ENCODE results near the gene SGMS1.
A peak's percentile ranks its signal among the peaks of the same experiment; 100 is the strongest.
"Not testable (repeated sequence)": the region's sequence is repeated elsewhere in the genome, so short reads cannot be mapped to it uniquely, and the experiment has no call there.

Gene SGMS1

GRCh38 chr10:50623663-50624412, at the start of gene SGMS1:
Gene SGMS1 (minus strand): TSS chr10:50623956. CDS start chr10:50344114, 279,842 bp downstream.
- H3K4me3 ChIP-seq (ENCODE audit: low read depth, low read length), result peak within 1 kb of the TSS; percentile 73
- no peak for TF ChIP-seq CTCF (IDR thresholded peaks at IDR 0.05; ENCODE audit: low read depth, low read length)

GRCh38 chr10:50672152-50672551, 48.4 kb upstream of the SGMS1 start:
- H3K4me3 ChIP-seq (ENCODE audit: low read depth, low read length), result not testable (repeated sequence)

GRCh38 chr10:50671645-50672044, 47.9 kb upstream of the SGMS1 start:
- not testable (repeated sequence) for H3K4me3 ChIP-seq (ENCODE audit: low read depth, low read length)

- not testable (repeated sequence) for H3K4me3 ChIP-seq (ENCODE audit: low read depth, low read length)
These were observed 46.2 kb upstream of the SGMS1 start for GRCh38 chr10:50669957-50670356.

- H3K4me3 ChIP-seq (ENCODE audit: low read depth, low read length), result not testable (repeated sequence)
These were observed 43.6 kb upstream of the SGMS1 start for GRCh38 chr10:50667353-50667752.

GRCh38 chr10:50662420-50662819, 38.7 kb upstream of the SGMS1 start:
- H3K4me3 ChIP-seq (ENCODE audit: low read depth, low read length), result not testable (repeated sequence)

DNA sequence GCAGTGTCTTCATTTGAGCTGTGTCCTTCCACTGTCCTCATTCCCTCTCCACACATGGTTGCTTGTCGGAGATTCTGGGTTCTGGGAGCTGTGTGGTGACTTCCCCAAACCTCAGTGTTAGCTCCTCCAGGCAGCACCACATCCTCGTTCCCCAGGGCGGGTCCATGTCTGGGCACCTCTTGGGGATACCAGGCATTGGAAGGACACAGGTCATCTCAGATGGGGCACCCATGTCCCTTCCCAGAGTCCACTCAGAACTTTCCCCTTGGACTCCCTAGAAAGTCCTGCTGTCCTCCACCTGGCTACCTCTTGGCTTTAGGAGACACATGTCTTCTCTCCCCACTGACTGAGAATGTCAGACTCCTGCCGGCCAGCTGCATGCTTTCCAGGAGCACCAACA, 37.8 kb upstream of the SGMS1 start:
- not testable (repeated sequence) for H3K4me3 ChIP-seq (ENCODE audit: low read depth, low read length)

DNA sequence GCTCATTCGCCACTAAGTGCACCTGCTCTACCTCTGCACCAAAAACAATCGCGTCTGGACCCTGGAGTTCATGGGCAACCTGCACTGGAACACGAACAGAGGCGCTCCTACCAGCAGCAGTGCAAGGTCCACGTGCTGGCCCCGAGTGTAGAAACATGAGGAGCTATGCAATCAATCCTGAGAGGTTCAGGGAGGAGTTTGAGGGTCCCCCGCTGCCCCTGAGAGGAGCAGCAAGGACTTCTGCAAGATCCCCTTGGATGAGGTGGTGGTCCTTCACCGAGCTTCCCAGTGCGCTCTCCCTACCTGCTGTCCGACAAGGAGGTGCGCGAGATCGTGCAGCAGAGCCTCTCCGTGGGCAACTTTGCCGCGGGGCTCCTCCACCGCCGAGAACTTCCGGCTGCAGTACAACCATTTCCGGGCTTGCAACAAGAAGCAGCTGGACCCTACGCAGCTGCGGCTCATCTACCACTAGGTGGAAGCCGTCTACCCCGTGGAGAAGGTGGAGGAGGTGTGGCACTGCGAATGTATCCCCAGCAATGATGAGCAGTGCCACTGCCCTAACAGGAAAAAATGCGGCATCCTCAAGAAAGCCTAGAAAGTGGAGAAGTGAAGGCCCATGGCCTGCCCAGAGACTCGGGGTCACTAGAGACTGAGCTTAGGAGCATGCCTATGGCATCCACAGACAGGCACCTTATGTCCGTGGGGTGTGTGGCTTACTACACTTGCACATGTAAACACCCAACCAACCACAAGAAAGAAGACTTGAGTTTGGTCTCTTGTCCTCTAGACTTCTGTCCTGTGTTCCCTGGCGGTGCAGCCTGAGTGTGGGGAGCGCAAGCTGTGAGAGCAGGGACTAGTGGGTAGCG, 36.3 kb upstream of the SGMS1 start:
- peak; percentile 44 for TF ChIP-seq CTCF (IDR thresholded peaks at IDR 0.05; ENCODE audit: low read depth, low read length)
- peak overlapping the region; percentile 58 for H3K4me3 ChIP-seq (ENCODE audit: low read depth, low read length)

- H3K4me3 ChIP-seq (ENCODE audit: low read depth, low read length), result peak overlapping the region; percentile 58
These were observed 35.5 kb upstream of the SGMS1 start for GRCh38 chr10:50659016-50659864.

GRCh38 chr10:50658165-50658564, 34.4 kb upstream of the SGMS1 start:
- no peak overlapping the region for H3K4me3 ChIP-seq (ENCODE audit: low read depth, low read length)
- TF ChIP-seq CTCF (IDR thresholded peaks at IDR 0.05; ENCODE audit: low read depth, low read length), result no peak

GRCh38 chr10:50653758-50654157, 30.0 kb upstream of the SGMS1 start:
- no peak overlapping the region for H3K4me3 ChIP-seq (ENCODE audit: low read depth, low read length)

More at GRCh38 chr10:50653758-50654157, 30.0 kb upstream of the SGMS1 start:
- no peak for TF ChIP-seq CTCF (IDR thresholded peaks at IDR 0.05; ENCODE audit: low read depth, low read length)
